KOPT-K1 (cell line): ENCODE data around the gene LCMT2.

Source experiments
- H3K27ac ChIP-seq: fragments of 200-600 bp; sonication (generic); 2 replicates; pipeline ENCODE4 v1.5.1; 2016; ENCODE audit warnings: antibody characterized with exemption, mild to moderate bottlenecking, low read depth, low read length; ENCODE audit not compliant: poor library complexity, severe bottlenecking
- H3K36me3 ChIP-seq: fragments of 200-600 bp; sonication (generic); 2 replicates; pipeline ENCODE4 v1.5.1; 2017; ENCODE audit warnings: antibody characterized with exemption, mild to moderate bottlenecking, low read length, moderate library complexity; ENCODE audit not compliant: insufficient read depth
- H3K9me3 ChIP-seq: fragments of 200-600 bp; sonication (generic); 2 replicates; pipeline ENCODE4 v1.5.1; 2017; ENCODE audit warnings: antibody characterized with exemption, low read length, mild to moderate bottlenecking; ENCODE audit not compliant: insufficient read depth, poor library complexity, severe bottlenecking

Gene LCMT2, protein sequence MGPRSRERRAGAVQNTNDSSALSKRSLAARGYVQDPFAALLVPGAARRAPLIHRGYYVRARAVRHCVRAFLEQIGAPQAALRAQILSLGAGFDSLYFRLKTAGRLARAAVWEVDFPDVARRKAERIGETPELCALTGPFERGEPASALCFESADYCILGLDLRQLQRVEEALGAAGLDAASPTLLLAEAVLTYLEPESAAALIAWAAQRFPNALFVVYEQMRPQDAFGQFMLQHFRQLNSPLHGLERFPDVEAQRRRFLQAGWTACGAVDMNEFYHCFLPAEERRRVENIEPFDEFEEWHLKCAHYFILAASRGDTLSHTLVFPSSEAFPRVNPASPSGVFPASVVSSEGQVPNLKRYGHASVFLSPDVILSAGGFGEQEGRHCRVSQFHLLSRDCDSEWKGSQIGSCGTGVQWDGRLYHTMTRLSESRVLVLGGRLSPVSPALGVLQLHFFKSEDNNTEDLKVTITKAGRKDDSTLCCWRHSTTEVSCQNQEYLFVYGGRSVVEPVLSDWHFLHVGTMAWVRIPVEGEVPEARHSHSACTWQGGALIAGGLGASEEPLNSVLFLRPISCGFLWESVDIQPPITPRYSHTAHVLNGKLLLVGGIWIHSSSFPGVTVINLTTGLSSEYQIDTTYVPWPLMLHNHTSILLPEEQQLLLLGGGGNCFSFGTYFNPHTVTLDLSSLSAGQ

DNA sequence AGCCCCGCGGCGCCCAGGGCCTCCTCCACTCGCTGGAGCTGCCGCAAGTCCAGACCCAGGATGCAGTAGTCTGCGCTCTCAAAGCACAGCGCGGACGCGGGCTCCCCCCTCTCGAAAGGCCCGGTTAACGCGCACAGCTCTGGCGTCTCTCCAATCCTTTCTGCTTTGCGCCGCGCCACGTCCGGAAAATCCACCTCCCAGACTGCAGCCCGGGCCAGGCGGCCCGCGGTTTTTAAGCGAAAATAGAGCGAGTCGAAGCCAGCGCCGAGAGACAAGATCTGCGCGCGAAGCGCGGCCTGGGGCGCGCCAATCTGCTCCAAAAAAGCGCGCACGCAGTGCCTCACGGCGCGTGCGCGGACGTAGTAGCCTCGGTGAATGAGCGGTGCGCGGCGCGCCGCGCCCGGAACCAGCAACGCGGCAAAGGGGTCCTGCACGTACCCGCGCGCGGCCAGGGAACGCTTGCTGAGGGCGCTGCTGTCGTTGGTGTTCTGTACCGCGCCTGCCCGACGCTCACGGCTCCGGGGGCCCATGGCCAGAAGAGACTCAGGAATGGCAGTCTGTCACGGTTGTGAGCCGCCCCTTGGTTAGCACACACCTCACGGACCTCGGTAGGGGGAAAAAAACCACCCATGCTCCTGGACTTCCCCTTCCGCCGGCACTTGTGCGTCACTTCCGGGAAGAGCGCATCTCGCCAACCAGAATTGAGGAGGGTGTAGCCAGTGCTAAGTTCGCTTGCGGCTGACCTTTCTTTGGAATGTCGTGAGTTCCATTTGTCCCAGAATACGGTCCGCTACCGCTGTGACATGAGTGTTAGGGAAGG is at the start of gene LCMT2:
LCMT2 (minus strand) TSS at position 614 of the 820 bp plus-strand sequence; CDS start at position 530, 84 bp downstream.
- Histone ChIP-seq H3K27ac (peak within 1 kb of the TSS; percentile 90), H3K36me3 (peaks cover 16% of the 10 kb centered on the region; the same call in 1 of the 2 replicates), H3K9me3 (no peaks in the 10 kb centered on the region)

DNA sequence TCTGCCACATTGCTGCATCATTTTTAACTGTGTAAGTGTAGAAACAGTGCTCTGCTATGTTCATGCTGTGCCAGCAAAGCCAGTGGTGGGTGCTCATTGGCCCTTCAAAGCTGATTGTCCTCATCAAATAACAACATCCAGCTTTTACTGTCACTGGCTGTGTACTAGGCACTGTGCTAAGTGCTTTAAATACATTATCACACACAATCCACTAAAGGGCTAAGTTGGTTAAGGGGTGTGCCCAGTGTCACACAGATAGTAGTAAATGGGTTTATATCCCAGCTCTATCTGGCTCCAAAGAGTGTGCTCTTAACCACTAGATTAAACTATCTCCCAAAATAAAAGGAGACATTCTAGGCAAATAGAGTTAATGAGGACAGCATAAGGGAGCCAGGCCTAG is 48.2 kb upstream of the LCMT2 start:
- Histone ChIP-seq H3K9me3 (no peaks in the 10 kb centered on the region), H3K36me3 (peaks cover 70% of the 10 kb centered on the region), H3K27ac (no peak overlapping the region)

DNA sequence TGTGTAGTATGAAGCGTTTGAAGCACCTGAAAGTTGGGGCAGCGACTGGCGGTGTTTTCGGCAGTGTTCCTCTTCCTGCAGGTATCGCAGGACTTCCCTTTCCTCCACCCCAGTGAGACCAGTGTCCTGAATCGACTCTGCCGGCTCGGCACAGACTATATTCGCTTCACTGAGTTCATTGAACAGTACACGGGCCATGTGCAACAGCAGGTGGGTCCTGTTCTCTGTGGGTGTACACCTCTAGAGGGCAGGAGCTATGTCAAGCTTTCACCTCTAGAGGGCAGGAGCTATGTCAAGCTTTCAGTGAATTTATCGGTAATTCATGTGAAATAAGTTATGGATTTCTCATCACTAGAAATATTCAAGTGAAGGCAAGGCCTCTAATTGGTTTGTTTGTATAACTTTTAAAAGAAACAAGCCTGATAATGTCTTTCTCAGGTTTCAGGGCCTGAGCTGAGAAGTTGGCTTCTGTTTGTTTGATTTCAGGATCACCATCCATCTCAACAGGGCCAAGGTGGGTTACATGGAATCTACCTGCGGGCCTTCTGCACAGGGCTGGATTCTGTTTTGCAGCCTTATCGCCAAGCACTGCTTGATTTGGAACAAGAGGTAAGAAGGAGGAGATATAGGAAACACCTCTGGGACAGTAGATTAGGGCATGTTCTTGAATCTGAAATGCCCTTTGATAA is 45.8 kb upstream of the LCMT2 start:
- H3K27ac ChIP-seq: no peak overlapping the region
- no peaks in the 10 kb centered on the region for H3K9me3 ChIP-seq
- H3K36me3 ChIP-seq: peaks cover 50% of the 10 kb centered on the region

DNA sequence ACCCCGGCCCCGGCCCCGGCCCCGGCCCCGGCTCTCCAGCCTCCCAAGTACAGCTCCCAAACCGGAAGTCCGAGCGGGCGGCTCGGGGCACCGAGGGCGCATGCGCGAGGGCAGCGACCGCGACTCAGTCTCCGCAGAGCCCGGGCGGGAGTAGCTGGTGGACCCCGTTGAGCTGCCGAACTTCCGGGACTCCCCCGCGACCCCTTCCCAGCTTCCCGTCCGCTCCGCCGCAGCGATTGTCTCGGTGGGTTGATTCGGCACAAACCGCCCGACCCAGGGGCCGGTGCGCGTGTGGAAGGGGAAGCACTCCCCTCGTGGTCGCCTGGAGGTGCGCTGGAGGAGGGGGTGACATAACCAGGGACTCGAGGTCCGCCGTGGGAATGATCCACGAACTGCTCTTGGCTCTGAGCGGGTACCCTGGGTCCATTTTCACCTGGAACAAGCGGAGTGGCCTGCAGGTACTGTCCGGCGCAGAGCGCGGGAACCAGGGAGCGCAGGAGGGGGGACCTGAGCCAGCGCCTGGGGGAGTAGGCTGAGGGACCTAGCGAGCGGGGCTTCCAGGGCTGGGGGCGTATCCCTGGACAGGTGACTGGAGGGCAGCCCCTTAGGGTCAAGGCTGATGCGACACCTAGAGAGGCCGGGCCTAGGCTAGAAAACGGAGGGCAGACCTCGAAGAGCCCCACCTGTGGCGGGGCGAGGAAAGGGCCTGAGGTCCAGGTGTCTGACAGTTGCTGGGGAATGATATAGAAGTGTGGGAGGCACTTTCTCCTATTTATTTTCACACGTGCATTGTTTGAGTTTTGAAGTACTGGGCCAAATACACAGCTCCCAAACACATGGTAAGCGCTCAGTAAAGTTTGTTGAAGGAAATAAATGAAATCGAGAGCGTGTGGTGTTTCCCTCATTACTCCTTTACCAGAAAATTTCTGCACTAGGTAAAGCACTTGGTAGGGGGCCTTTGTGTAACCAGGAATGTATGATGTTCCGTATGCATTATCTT is 40.9 kb upstream of the LCMT2 start, which contains the start of the genes TUBGCP4 and ZSCAN29:
TUBGCP4 (plus strand) TSS at position 127 of the 1,000 bp plus-strand sequence; CDS start at position 381, 254 bp downstream.
ZSCAN29 (minus strand) TSS at position 69 of the 1,000 bp plus-strand sequence. CDS start 1,130 bp downstream, outside the sequence.
- Histone ChIP-seq H3K9me3 (no peaks in the 10 kb centered on the region), H3K36me3 (peaks cover 20% of the 10 kb centered on the region), H3K27ac (peak within 1 kb of the TSS; percentile 86)

DNA sequence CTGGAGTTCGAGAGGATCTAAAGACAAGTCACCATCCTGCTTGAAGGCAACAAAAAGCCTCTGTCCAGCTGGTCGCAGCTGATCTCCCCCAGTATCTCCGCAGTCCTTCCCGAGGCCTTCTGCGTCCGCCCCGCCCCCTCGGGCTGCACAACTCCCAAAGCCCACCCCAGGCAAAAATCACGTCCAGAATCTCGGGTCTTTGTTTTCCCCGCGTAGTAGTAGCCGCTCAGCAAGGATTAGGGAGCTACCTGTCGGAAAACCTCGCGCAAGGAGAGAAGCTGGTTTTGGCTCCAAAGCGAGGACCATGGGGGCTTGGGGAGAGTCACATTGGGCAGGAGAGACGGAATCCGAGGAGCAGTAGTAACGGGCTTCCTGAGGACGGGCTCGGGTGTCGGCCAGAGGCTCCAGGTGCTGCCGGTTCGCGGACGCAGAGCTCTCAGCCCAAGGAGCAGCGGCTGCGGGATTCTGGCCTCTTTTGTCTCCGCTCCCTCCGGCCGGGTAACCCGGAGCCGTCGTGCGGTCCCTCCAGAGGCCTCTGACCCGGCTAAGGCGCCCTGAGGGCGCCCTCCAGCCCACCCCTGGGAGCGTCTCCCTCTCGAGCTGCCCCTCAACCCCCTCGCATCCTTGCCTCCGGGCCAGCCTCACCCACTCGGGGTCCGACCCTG is 40.1 kb upstream of the LCMT2 start:
- Histone ChIP-seq H3K9me3 (no peaks in the 10 kb centered on the region), H3K27ac (peak overlapping the region; percentile 86)

DNA sequence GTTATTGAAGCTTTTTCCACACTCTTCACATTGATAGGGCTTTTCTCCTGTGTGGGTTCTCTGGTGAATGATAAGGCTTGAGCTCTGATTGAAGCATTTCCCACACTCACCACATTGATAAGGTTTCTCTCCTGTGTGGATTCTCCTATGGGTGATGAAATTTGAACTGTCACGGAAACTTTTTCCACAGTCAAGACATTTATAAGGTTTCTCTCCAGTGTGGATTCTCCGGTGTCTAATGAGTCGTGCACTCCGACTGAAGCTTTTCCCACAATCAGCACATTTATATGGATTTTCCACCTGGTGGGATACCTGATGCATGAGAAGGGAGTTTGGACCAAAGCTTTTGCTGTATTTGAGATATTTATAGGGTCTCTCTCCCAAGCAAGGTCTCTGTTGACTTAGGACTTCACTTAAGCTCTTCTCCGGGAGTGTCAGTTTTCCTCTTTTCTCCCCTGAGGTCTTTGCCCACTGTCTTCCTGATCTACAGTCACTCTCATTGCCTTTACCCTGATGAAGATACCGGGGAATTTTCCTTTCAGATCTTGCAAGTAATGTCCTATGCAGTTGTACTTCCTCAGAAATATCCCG is 31.0 kb upstream of the LCMT2 start:
- Histone ChIP-seq H3K27ac (no peak overlapping the region), H3K36me3 (peaks cover 90% of the 10 kb centered on the region), H3K9me3 (peaks cover 63% of the 10 kb centered on the region)

More for the DNA sequence above, 40.1 kb upstream of the LCMT2 start:
- peaks cover 28% of the 10 kb centered on the region for H3K36me3 ChIP-seq

DNA sequence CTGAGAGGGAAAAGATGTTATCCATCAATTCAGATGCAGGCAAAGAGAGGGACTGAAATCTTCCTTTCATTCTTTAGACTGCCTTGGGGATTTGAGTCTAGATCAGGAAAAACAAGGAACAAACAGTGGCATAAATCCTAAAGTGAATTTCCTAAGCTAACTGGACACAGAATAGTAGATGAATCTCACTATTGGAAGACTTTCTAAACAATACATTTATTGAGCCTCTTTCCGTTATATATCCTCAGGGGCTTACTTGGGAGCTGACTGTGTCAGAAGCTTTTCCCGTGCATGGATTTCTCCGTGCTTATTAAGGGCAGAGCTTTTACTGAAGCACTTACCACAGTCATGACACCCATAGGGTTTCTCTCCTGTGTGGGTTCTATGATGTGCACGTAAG is 30.4 kb upstream of the LCMT2 start:
- Histone ChIP-seq H3K27ac (no peak overlapping the region), H3K36me3 (peaks cover 84% of the 10 kb centered on the region), H3K9me3 (peaks cover 63% of the 10 kb centered on the region)

DNA sequence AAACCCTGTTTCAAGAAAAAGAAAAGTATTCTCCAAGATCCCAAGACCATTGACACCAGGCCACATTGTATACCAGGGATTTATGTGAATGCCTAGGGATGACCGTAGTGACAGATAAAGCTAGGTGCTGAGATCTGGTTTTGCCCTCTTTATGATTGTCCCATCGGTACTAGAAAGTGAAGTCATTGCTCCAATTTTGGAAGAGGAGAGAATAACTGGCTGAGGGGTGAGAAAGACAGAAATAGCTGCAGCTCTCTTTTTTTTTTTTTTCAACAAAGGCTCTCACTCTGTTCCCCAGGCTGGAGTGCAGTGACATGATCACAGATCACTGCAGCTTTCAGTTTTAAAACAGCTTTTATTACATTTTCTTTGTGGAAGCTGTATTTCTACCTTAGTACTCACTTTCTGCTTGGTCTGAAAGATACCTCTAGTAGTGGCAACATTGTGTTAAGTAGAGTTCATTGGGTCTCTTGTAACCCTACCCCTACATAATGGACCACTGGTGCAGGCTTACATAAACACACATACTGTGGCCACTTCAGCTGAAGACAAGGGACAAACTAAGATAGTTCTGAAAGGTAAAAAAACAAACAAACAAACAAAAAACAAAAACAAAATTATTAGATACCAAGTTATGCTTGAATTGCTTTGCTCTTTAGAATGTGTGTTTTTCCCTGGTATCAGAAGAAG is 22.5 kb upstream of the LCMT2 start:
- no peak overlapping the region for H3K27ac ChIP-seq
- peaks cover 47% of the 10 kb centered on the region for H3K36me3 ChIP-seq
- H3K9me3 ChIP-seq: no peaks in the 10 kb centered on the region

DNA sequence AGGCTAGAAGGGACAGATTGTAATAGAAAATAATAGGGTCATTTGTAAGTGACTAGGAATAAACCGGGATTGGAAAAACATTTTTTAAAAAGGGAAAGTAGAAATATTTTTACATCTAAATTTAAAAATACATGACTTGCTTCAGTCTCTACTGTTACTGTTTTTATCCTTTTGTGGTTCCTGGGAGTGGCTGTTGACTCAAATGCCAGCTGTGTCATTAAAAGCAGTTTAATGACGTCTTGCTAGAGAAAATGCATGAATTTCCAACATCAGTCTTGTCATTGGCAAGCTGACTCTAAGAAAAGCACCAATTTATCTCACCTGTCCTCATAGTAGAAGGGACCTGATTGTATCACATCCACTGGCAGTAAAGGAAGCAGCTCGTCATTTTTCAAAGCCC is 16.7 kb upstream of the LCMT2 start:
- Histone ChIP-seq H3K27ac (no peak overlapping the region), H3K36me3 (peaks cover 66% of the 10 kb centered on the region), H3K9me3 (no peaks in the 10 kb centered on the region)

DNA sequence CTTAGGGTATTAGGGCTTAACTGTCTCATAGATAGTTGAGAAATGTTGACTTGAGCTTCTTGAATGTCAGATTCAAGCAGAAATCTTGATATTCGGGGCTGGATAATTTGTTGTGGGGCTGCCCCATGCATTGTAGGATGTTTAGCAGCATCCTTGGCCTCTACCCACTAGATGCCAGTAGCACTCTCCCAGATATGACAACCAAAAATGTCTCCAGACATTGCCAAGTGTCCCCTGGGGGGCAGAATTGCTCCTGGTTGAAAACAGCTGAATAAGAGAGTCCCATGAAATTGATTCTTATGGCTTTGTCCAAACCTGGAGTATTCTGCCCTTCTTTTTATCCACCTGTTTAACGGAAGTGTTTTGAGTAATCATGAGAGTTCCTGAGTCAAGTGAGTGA is 15.9 kb upstream of the LCMT2 start:
- Histone ChIP-seq H3K9me3 (no peaks in the 10 kb centered on the region), H3K36me3 (peaks cover 60% of the 10 kb centered on the region), H3K27ac (no peak overlapping the region)

DNA sequence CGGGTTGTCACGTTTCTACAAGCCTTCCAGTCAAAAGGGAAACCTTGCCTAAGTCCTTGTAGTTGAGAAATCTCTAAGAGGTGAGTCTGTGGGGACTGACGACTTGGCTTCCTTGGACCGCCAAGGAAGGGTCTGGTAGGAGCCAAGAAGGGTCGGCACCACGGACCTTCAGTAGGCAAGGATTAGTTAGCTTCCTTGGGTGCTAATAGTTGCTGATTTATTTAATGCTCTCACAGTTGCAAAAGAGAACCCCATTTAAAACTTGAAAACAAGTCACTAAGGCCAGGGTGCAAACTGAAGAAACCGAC is 361 bp upstream of the LCMT2 start:
- Histone ChIP-seq H3K9me3 (no peaks in the 10 kb centered on the region), H3K36me3 (peaks cover 16% of the 10 kb centered on the region; the same call in 1 of the 2 replicates), H3K27ac (peak overlapping the region; percentile 90)

DNA sequence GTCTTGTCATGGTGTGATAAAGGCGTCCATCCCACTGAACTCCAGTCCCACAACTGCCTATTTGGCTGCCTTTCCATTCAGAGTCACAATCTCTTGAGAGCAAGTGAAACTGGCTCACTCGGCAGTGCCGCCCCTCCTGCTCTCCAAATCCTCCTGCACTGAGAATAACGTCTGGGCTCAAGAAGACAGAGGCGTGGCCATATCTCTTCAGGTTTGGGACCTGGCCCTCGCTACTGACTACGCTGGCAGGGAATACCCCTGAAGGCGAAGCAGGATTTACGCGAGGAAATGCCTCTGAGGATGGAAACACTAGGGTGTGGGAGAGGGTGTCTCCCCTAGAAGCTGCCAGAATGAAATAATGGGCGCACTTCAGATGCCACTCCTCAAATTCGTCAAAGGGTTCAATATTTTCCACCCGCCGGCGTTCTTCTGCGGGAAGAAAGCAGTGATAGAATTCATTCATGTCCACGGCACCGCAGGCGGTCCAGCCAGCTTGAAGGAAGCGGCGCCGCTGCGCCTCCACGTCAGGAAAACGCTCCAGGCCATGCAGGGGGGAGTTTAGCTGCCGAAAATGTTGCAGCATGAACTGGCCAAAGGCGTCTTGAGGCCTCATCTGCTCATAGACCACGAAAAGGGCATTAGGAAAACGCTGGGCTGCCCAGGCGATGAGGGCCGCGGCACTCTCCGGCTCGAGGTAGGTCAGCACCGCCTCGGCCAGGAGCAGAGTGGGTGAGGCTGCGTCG is 985 bp downstream of the LCMT2 start:
- Histone ChIP-seq H3K36me3 (peaks cover 16% of the 10 kb centered on the region; the same call in 1 of the 2 replicates), H3K27ac (peak overlapping the region; percentile 90), H3K9me3 (no peaks in the 10 kb centered on the region)
